K562 (cell line): ENCODE data around the gene CXCR2. TPM values are rescaled to one million over a fixed set of nuclear protein-coding genes. Genes with fewer than 3 reads are reported as not detected.

Experiments used
- ATAC-seq: fragments of 200-7000 bp; cut with Tn5 transposase; 3 replicates; pipeline ENCODE4 v1.9.1; 2020; ENCODE audit warnings: moderate library complexity
- BruUV-seq: library from RNA; stranded (reverse); fragments of 400-500 nt; replicated peaks from 2 replicates; lab custom pipeline; 2021; lab: Mats Ljungman, UMichigan
- CTCF ChIA-PET: fragments of 300-600 bp; formaldehyde crosslinking; extraction: SDS; loops from one replicate; lab custom pipeline; 2021; ENCODE audit warnings: low intra/inter-chr PET ratio; lab: Yijun Ruan, JAX
- POLR2A ChIA-PET: fragments of 300-600, 350-650 bp; sonication (Branson Sonifier 250); formaldehyde crosslinking; extraction: SDS; loops from one replicate; lab custom pipeline; 2021; ENCODE audit warnings: antibody characterized with exemption, inconsistent platforms; lab: Yijun Ruan, JAX
- DNase-seq, 4 experiments: peaks; one replicate each; pipeline versions ENCODE4 v3.0.0 to v3.0.0-alpha.2; 2011 to 2018; ENCODE audit warnings: low spot score in 3 of 4, mixed read lengths in 3 of 4; ENCODE audit errors: extremely low read depth in 1 of 4
- FAIRE-seq: peaks from 2 replicates; lab custom pipeline; 2011; peaks lifted over from hg19 to GRCh38; lab: Jason Lieb, UNC
- H2AFZ ChIP-seq: 2 replicates; pipeline ENCODE4 v1.6.0; 2011; ENCODE audit warnings: low read depth, low read length, control low read depth, inconsistent platforms
- H3K27ac ChIP-seq: fragments of 200-600 bp; 3 replicates; pipeline ENCODE4 v1.8.0; 2011; ENCODE audit warnings: low read depth, mild to moderate bottlenecking, control low read depth, inconsistent platforms, low read length, moderate library complexity, mixed read lengths; ENCODE audit errors: extremely low read depth
- H3K27me3 ChIP-seq, 2 experiments: fragments of 300-600 bp in 1 of 2; 2 replicates in 1 of 2; 3 replicates in 1 of 2; pipeline versions ENCODE4 v1.6.0 to v1.8.0; 2011; ENCODE audit warnings: inconsistent platforms in 2 of 2, low read length in 2 of 2, mild to moderate bottlenecking in 1 of 2, mixed read lengths in 1 of 2, moderate library complexity in 1 of 2; ENCODE audit not compliant: control insufficient read depth in 2 of 2, insufficient read depth in 2 of 2
- H3K36me3 ChIP-seq: fragments of 300-600 bp; 3 replicates; pipeline ENCODE4 v1.8.0; 2011; ENCODE audit warnings: mild to moderate bottlenecking, low read length, inconsistent platforms; ENCODE audit not compliant: control insufficient read depth, insufficient read depth
- H3K4me1 ChIP-seq, 2 experiments: fragments of 200-600 bp in 1 of 2; replicated peaks in 1 of 2; 2 replicates in 1 of 2; 3 replicates in 1 of 2; pipeline versions ENCODE4 v1.5.1 to v1.8.0; 2011; ENCODE audit warnings: inconsistent platforms in 2 of 2, low read length in 2 of 2, mild to moderate bottlenecking in 1 of 2, mixed read lengths in 1 of 2, moderate library complexity in 1 of 2; ENCODE audit not compliant: control insufficient read depth in 2 of 2, insufficient read depth in 2 of 2
- H3K4me2 ChIP-seq: 2 replicates; pipeline ENCODE4 v1.6.1; 2011; ENCODE audit warnings: low read length, control low read depth, inconsistent platforms, mixed read lengths; ENCODE audit not compliant: insufficient read depth
- H3K4me3 ChIP-seq: fragments of 200-600 bp; sonication (generic), shearing (Covaris generic); 2 replicates; pipeline ENCODE4 v1.5.1; 2016; ENCODE audit warnings: control low read depth, inconsistent platforms
- H3K79me2 ChIP-seq: fragments of 200-600 bp; 3 replicates; pipeline ENCODE4 v1.8.0; 2011; ENCODE audit warnings: low read length, inconsistent platforms; ENCODE audit not compliant: control insufficient read depth, insufficient read depth
- H3K9ac ChIP-seq, 2 experiments: 2 replicates each; pipeline versions ENCODE4 v1.6.0 to v1.6.1; 2011; ENCODE audit warnings: low read depth in 2 of 2, low read length in 2 of 2, control low read depth in 1 of 2, inconsistent platforms in 1 of 2, mild to moderate bottlenecking in 1 of 2, mixed read lengths in 1 of 2; ENCODE audit not compliant: insufficient read depth in 1 of 2
- H3K9me1 ChIP-seq: one replicate; pipeline ENCODE4 v1.6.0; 2011; ENCODE audit warnings: inconsistent platforms, mild to moderate bottlenecking, low read length, moderate library complexity; ENCODE audit not compliant: control insufficient read depth, insufficient read depth
- H3K9me3 ChIP-seq: replicated peaks from 2 replicates; pipeline ENCODE4 v1.5.1; 2011; ENCODE audit warnings: low read depth, low read length, inconsistent platforms; ENCODE audit not compliant: control insufficient read depth, insufficient read depth
- H4K20me1 ChIP-seq: replicated peaks from 2 replicates; pipeline ENCODE4 v1.6.1; 2011; ENCODE audit warnings: low read length, inconsistent platforms, mixed read lengths; ENCODE audit not compliant: control insufficient read depth, insufficient read depth
- JUNB ChIP-seq: fragments of 450-650 bp; formaldehyde crosslinking; conservative IDR thresholded peaks from 2 replicates; pipeline ENCODE4 v1.4.0; 2020; ENCODE audit warnings: mild to moderate bottlenecking
- MCM2 ChIP-seq: fragments of 450-650 bp; IDR thresholded peaks from 2 replicates; pipeline ENCODE4 v1.6.1; 2017; ENCODE audit warnings: low read depth, mild to moderate bottlenecking
- MCM5 ChIP-seq: fragments of 450-650 bp; IDR thresholded peaks from 2 replicates; pipeline ENCODE4 v1.6.1; 2016; ENCODE audit warnings: low read depth
- NFRKB ChIP-seq: fragments of 450-650 bp; IDR thresholded peaks from 2 replicates; pipeline ENCODE4 v1.6.1; 2016; ENCODE audit warnings: low read depth
- PHTF2 ChIP-seq: fragments of 250-450 bp; sonication (Bioruptor Pico); IDR thresholded peaks from 2 replicates; pipeline ENCODE4 v1.5.0; 2021; ENCODE audit warnings: mild to moderate bottlenecking
- SETDB1 ChIP-seq: IDR thresholded peaks from one replicate; pipeline ENCODE4 v1.6.1; 2012; ENCODE audit warnings: low read length, control low read depth, inconsistent platforms
- XRCC5 ChIP-seq: fragments of 200-400 bp; formaldehyde crosslinking; IDR thresholded peaks from 2 replicates; pipeline ENCODE4 v1.6.1; 2017; ENCODE audit warnings: low read depth, mild to moderate bottlenecking, low read length
- ZNF232 ChIP-seq: sonication (generic); formaldehyde crosslinking; IDR thresholded peaks from 2 replicates; pipeline ENCODE4 v1.8.0; 2022; ENCODE audit warnings: mild to moderate bottlenecking, missing genetic modification reagents
- ZNF639 ChIP-seq, 2 experiments: fragments of 200-800 bp in 1 of 2; sonication (Bioruptor generic) in 1 of 2; sonication (generic) in 1 of 2; formaldehyde crosslinking in 1 of 2; IDR thresholded peaks in 1 of 2; conservative IDR thresholded peaks in 1 of 2; 2 replicates each; pipeline versions ENCODE4 v1.5.0 to v1.6.1; 2016 to 2020; ENCODE audit warnings: missing compliant biosample characterization in 1 of 2, missing genetic modification characterization in 1 of 2, missing genetic modification reagents in 1 of 2
- WGBS: fragments of 100-300 bp; shearing (Covaris generic); methylation state at CpG from one replicate; pipeline ENCODE4 v1.1.6; 2016; ENCODE audit warnings: low coverage, mixed read lengths; ENCODE audit not compliant: insufficient coverage; ENCODE audit errors: missing lambda C conversion rate; 5-methylcytosine and 5-hydroxymethylcytosine counted together
- in situ Hi-C: fragments of 300-500 bp; cut with MboI; formaldehyde crosslinking; loops from 4 replicates; pipeline ENCODE4 v1.15.0; 2018; ENCODE audit warnings: inconsistent platforms, mixed read lengths
- intact Hi-C: fragments of 100-400 bp; cut with micrococcal nuclease; formaldehyde crosslinking; loops from 2 replicates; pipeline ENCODE4 v1.14.2; 2022
- polyA plus RNA-seq, 8 experiments: library from polyadenylated mRNA; depleted of rRNA in 4 of 8; stranded (reverse) in 5 of 8; unstranded in 3 of 8; fragments of >200 nt; fragmentation: Nextera tagmentation in 2 of 8; fragmentation: Illumina TruSeq in 1 of 8; extraction: Ambion mirVana in 2 of 8; extraction: Trizol in 1 of 8; gene quantifications; 2 replicates each; pipeline versions ENCODE4 v1.2.1 to v1.2.3, GENCODE V29; 2011 to 2014; ENCODE audit warnings: inconsistent platforms in 1 of 8, missing spikeins in 1 of 8
- total RNA-seq, 7 experiments: library from RNA; depleted of rRNA in 6 of 7; stranded (reverse); fragments of >200 nt in 6 of 7; fragmentation: Illumina TruSeq in 2 of 7; extraction: Trizol in 2 of 7; gene quantifications; 2 replicates each; pipeline versions ENCODE4 v1.2.1 to v1.2.3, GENCODE V29; 2011 to 2021; ENCODE audit warnings: low replicate concordance in 1 of 7
- TF ChIP-seq, protein P1 (sequence below): fragments of 450-650 bp; conservative IDR thresholded peaks from 2 replicates; pipeline ENCODE4 v1.6.1; 2016; ENCODE audit warnings: missing genetic modification characterization, low read depth, mild to moderate bottlenecking, control low read depth, missing compliant biosample characterization

Gene CXCR2
- total and polyA plus RNA-seq, 9 of the 15 experiments (the other 6 are each of a cell fraction or from before 2014, with no cell fraction given) = not detected

- ATAC-seq (no peak), DNase-seq (no peak), FAIRE-seq (no peak)
- WGBS = 0% methylated on average over 4 of the region's 7 CpGs
- H3K4me1 ChIP-seq = no peaks in the 10 kb centered on the region
- TF ChIP-seq PHTF2 (CRISPR knock-in tag) (no peak), SETDB1 (no peak), MCM2 (no peak), XRCC5 (no peak), ZNF639 (CRISPR knock-in tag; conservative IDR thresholded peaks at IDR 0.05 in 1 of 2, IDR thresholded peaks at IDR 0.05 in 1 of 2) (no peak), JUNB (CRISPR knock-in tag) (no peak), MCM5 (no peak), ZNF232 (no peak), NFRKB (no peak)
- TF ChIP-seq, protein P1, sequence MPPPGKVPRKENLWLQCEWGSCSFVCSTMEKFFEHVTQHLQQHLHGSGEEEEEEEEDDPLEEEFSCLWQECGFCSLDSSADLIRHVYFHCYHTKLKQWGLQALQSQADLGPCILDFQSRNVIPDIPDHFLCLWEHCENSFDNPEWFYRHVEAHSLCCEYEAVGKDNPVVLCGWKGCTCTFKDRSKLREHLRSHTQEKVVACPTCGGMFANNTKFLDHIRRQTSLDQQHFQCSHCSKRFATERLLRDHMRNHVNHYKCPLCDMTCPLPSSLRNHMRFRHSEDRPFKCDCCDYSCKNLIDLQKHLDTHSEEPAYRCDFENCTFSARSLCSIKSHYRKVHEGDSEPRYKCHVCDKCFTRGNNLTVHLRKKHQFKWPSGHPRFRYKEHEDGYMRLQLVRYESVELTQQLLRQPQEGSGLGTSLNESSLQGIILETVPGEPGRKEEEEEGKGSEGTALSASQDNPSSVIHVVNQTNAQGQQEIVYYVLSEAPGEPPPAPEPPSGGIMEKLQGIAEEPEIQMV (tag) = no peak
- POLR2A ChIA-PET = interaction anchor here (0.7 kb wide), 1 partner anchor 17 kb away, joined by 3 read pairs; no protein-coding TSS in a partner anchor
- no peak overlapping the region for H3K9ac ChIP-seq
- no TSS peak for BruUV-seq
- CTCF ChIA-PET = no interaction called here
- intact Hi-C loops = no loop called here
- peaks cover 0 to 13% of the 10 kb centered on the region in 2 experiments; a peak in 1 of 5 replicates for H3K27me3 ChIP-seq
- H3K4me3 ChIP-seq = no peak overlapping the region
- no peaks in the 10 kb centered on the region for H4K20me1 ChIP-seq
- H2AFZ ChIP-seq = no peak overlapping the region
- H3K79me2 ChIP-seq = no peaks in the 10 kb centered on the region
- H3K4me2 ChIP-seq = no peak overlapping the region
- H3K9me3 ChIP-seq = no peaks in the 10 kb centered on the region
- in situ Hi-C loops = no loop called here
- H3K36me3 ChIP-seq = no peaks in the 10 kb centered on the region
- H3K27ac ChIP-seq = no peak overlapping the region
- no peaks in the 10 kb centered on the region for H3K9me1 ChIP-seq
Measured at GRCh38 chr2:218081695-218082094, 44.1 kb upstream of the CXCR2 start.
